ENCODE data around the gene MYO7A.

Gene MYO7A

GRCh38 chr11:77187776-77188632 lies 60.0 kb downstream of the MYO7A start:
- peak; percentile 82 for DNase-seq

GRCh38 chr11:77188633-77189491 lies 60.8 kb downstream of the MYO7A start:
- no peak for DNase-seq

- no peak for DNase-seq
Measured at GRCh38 chr11:77189588-77190210, 61.7 kb downstream of the MYO7A start.

GRCh38 chr11:77190331-77191075 lies 62.5 kb downstream of the MYO7A start:
- no peak for DNase-seq

GRCh38 chr11:77191429-77191822 lies 63.4 kb downstream of the MYO7A start:
- DNase-seq = no peak

- peak; percentile 62 for DNase-seq
Measured at GRCh38 chr11:77191823-77192495, 63.9 kb downstream of the MYO7A start.

GRCh38 chr11:77193167-77193566 lies 65.1 kb downstream of the MYO7A start:
- no peak for DNase-seq

- no peak for DNase-seq
Measured at GRCh38 chr11:77193911-77194830, 66.1 kb downstream of the MYO7A start.

GRCh38 chr11:77195071-77195755 lies 67.2 kb downstream of the MYO7A start:
- DNase-seq = no peak

- DNase-seq = no peak
Measured at GRCh38 chr11:77196961-77197360, 68.9 kb downstream of the MYO7A start.

- no peak for DNase-seq
Measured at GRCh38 chr11:77197626-77198320, 69.7 kb downstream of the MYO7A start.

GRCh38 chr11:77198440-77198849 lies 70.4 kb downstream of the MYO7A start:
- DNase-seq = no peak

- DNase-seq = no peak
Measured at GRCh38 chr11:77199137-77199745, 71.2 kb downstream of the MYO7A start.

GRCh38 chr11:77200351-77201268 lies 72.6 kb downstream of the MYO7A start:
- DNase-seq = no peak

GRCh38 chr11:77201370-77201769 lies 73.3 kb downstream of the MYO7A start:
- no peak for DNase-seq

- no peak for DNase-seq
Measured at GRCh38 chr11:77201991-77202841, 74.2 kb downstream of the MYO7A start.
